Tibial nerve (tissue), 3 donors: Measurements from ENCODE around the gene ELMO1.

Source experiments
- CTCF ChIP-seq, 5 experiments: fragments of 200-600 bp in 3 of 5; fragments of 450-650 bp in 2 of 5; sonication (generic) in 3 of 5; IDR thresholded peaks; one replicate each; pipeline ENCODE4 v1.5.1; 2016 to 2019; ENCODE audit warnings: antibody characterized with exemption in 5 of 5, mild to moderate bottlenecking in 3 of 5, moderate library complexity in 2 of 5
- POLR2A ChIP-seq, 2 donors: fragments of 450-650 bp; IDR thresholded peaks; one replicate each; pipeline ENCODE4 v1.6.1; 2017; ENCODE audit warnings: antibody characterized with exemption in 2 of 2, mild to moderate bottlenecking in 2 of 2, moderate library complexity in 2 of 2

- TF ChIP-seq CTCF (IDR thresholded peaks at IDR 0.05) (no peak), POLR2A (IDR thresholded peaks at IDR 0.05) (no peak)
These were observed 48.9 kb upstream of the ELMO1 start for GRCh38 chr7:37497576-37497975.
